HepG2 (cell line): ENCODE data around the gene SUV39H2. TPM values are rescaled to one million over a fixed set of nuclear protein-coding genes. Genes with fewer than 3 reads are reported as not detected.

Experiments used
- ATAC-seq: fragments of 200-7000 bp; cut with Tn5 transposase; 3 replicates; pipeline ENCODE4 v1.9.1; 2020; ENCODE audit warnings: mild to moderate bottlenecking, moderate library complexity
- BruUV-seq: library from RNA; stranded (reverse); fragments of 400-500 nt; replicated peaks from 2 replicates; lab custom pipeline; 2021; lab: Mats Ljungman, UMichigan
- CTCF ChIA-PET: fragments of 300-600 bp; formaldehyde crosslinking; extraction: SDS; loops from one replicate; lab custom pipeline; 2021; ENCODE audit warnings: low total read pairs, inconsistent platforms, low intra/inter-chr PET ratio; lab: Yijun Ruan, JAX
- POLR2A ChIA-PET: fragments of 350-600 bp; sonication (Branson Sonifier 250); formaldehyde crosslinking; loops from one replicate; lab custom pipeline; 2020; ENCODE audit warnings: antibody characterized with exemption, inconsistent platforms; lab: Yijun Ruan, JAX
- DNase-seq: peaks from one replicate; pipeline ENCODE4 v3.0.0-alpha.2; 2015; ENCODE audit warnings: low spot score
- FAIRE-seq: peaks from 3 replicates; lab custom pipeline; 2011; peaks lifted over from hg19 to GRCh38; lab: Jason Lieb, UNC
- H2AFZ ChIP-seq: one replicate; pipeline ENCODE4 v1.6.1; 2011; ENCODE audit warnings: low read length, inconsistent platforms
- H3K27ac ChIP-seq: fragments of 300-600 bp; 3 replicates; pipeline ENCODE4 v1.8.0; 2011; ENCODE audit warnings: mixed run types, mild to moderate bottlenecking, mixed read lengths, low read length, inconsistent platforms; ENCODE audit not compliant: insufficient read depth; ENCODE audit errors: extremely low read length
- H3K27me3 ChIP-seq, 2 experiments: fragments of 200-600 bp in 1 of 2; 2 replicates in 1 of 2; 3 replicates in 1 of 2; pipeline versions ENCODE4 v1.6.0 to v1.8.0; 2011; ENCODE audit warnings: low read length in 2 of 2, mild to moderate bottlenecking in 2 of 2, moderate library complexity in 2 of 2, inconsistent platforms in 1 of 2; ENCODE audit not compliant: insufficient read depth in 2 of 2, control insufficient read depth in 1 of 2
- H3K36me3 ChIP-seq, 2 experiments: fragments of 200-600 bp in 1 of 2; replicated peaks in 1 of 2; 2 replicates in 1 of 2; 3 replicates in 1 of 2; pipeline versions ENCODE4 v1.5.1 to v1.8.0; 2011; ENCODE audit warnings: low read length in 2 of 2, inconsistent platforms in 1 of 2; ENCODE audit not compliant: insufficient read depth in 2 of 2, control insufficient read depth in 1 of 2
- H3K4me1 ChIP-seq: 2 replicates; pipeline ENCODE4 v1.5.1; 2012; ENCODE audit warnings: low read length, inconsistent platforms; ENCODE audit not compliant: insufficient read depth
- H3K4me2 ChIP-seq: 2 replicates; pipeline ENCODE4 v1.6.0; 2011; ENCODE audit warnings: low read depth, low read length, inconsistent platforms
- H3K4me3 ChIP-seq, 3 experiments: fragments of 200-600 bp in 1 of 3; sonication (generic), shearing (Covaris generic) in 1 of 3; replicated peaks in 1 of 3; 2 replicates each; pipeline ENCODE4 v1.5.1; 2011 to 2016; ENCODE audit warnings: low read length in 3 of 3, inconsistent platforms in 2 of 3, low read depth in 2 of 3, mild to moderate bottlenecking in 2 of 3, control low read depth in 1 of 3, mixed read lengths in 1 of 3; ENCODE audit not compliant: insufficient read depth in 1 of 3
- H3K79me2 ChIP-seq: one replicate; pipeline ENCODE4 v1.6.1; 2011; ENCODE audit warnings: low read length, inconsistent platforms; ENCODE audit not compliant: insufficient read depth
- H3K9ac ChIP-seq: 2 replicates; pipeline ENCODE4 v1.6.0; 2011; ENCODE audit warnings: mild to moderate bottlenecking, low read depth, low read length, inconsistent platforms; ENCODE audit not compliant: insufficient read depth
- H3K9me3 ChIP-seq: 2 replicates; pipeline ENCODE4 v1.5.1; 2012; ENCODE audit warnings: mild to moderate bottlenecking, low read length
- H4K20me1 ChIP-seq: 2 replicates; pipeline ENCODE4 v1.6.0; 2011; ENCODE audit warnings: inconsistent platforms, mild to moderate bottlenecking, low read length, moderate library complexity; ENCODE audit not compliant: insufficient read depth
- CCAR2 ChIP-seq: fragments of 200-400 bp; formaldehyde crosslinking; optimal IDR thresholded peaks from 2 replicates; pipeline ENCODE3; 2018; ENCODE audit warnings: low read depth, mild to moderate bottlenecking, low read length, moderate library complexity
- FOSL2 ChIP-seq: sonication (generic); formaldehyde crosslinking; IDR thresholded peaks from 2 replicates; pipeline ENCODE4 v1.4.0; 2020; ENCODE audit warnings: missing genetic modification reagents
- KAT7 ChIP-seq: IDR thresholded peaks from 2 replicates; pipeline ENCODE4 v1.6.1; 2018; ENCODE audit warnings: borderline replicate concordance, missing compliant biosample characterization
- TCF7 ChIP-seq: sonication (generic); IDR thresholded peaks from 2 replicates; pipeline ENCODE4 v1.6.1; 2016; ENCODE audit warnings: antibody characterized with exemption, low read depth
- WIZ ChIP-seq: sonication (generic); formaldehyde crosslinking; IDR thresholded peaks from 2 replicates; pipeline ENCODE4 v1.5.1; 2020; ENCODE audit warnings: mild to moderate bottlenecking, missing genetic modification reagents
- ZFAT ChIP-seq: sonication (generic); formaldehyde crosslinking; conservative IDR thresholded peaks from 2 replicates; pipeline ENCODE4 v1.8.1; 2023; ENCODE audit warnings: missing genetic modification reagents, inconsistent platforms
- ZFX ChIP-seq: sonication (generic); formaldehyde crosslinking; IDR thresholded peaks from 2 replicates; pipeline ENCODE4 v1.4.0; 2020; ENCODE audit warnings: mild to moderate bottlenecking, low read depth, missing genetic modification reagents, moderate library complexity
- ZNF264 ChIP-seq: sonication (generic); formaldehyde crosslinking; IDR thresholded peaks from 2 replicates; pipeline ENCODE4 v1.4.0; 2020; ENCODE audit warnings: missing genetic modification reagents
- ZNF354B ChIP-seq: sonication (generic); formaldehyde crosslinking; IDR thresholded peaks from 2 replicates; pipeline ENCODE4 v1.8.0; 2022; ENCODE audit warnings: mild to moderate bottlenecking, missing genetic modification reagents
- ZNF562 ChIP-seq: sonication (generic); formaldehyde crosslinking; IDR thresholded peaks from 2 replicates; pipeline ENCODE4 v1.8.0; 2022; ENCODE audit warnings: missing genetic modification reagents, borderline replicate concordance
- ZNF614 ChIP-seq: IDR thresholded peaks from 2 replicates; pipeline ENCODE4 v1.6.1; 2018; ENCODE audit warnings: missing biosample characterization, missing genetic modification reagents, inconsistent platforms, borderline replicate concordance
- ZNF724P ChIP-seq: sonication (generic); formaldehyde crosslinking; IDR thresholded peaks from 2 replicates; pipeline ENCODE4 v1.8.0; 2022; ENCODE audit warnings: missing genetic modification reagents, borderline replicate concordance
- ZNF788 ChIP-seq: sonication (generic); formaldehyde crosslinking; IDR thresholded peaks from 2 replicates; pipeline ENCODE4 v1.5.0; 2020; ENCODE audit warnings: mild to moderate bottlenecking, missing genetic modification reagents, borderline replicate concordance
- WGBS: methylation state at CpG from one replicate; pipeline ENCODE4 v1.1.6; 2017; ENCODE audit warnings: low lambda C conversion rate; 5-methylcytosine and 5-hydroxymethylcytosine counted together
- in situ Hi-C: cut with HindIII; loops from 2 replicates; pipeline ENCODE4 v1.10.0; 2017; ENCODE audit warnings: low pct_unique_long_range_greater_than_20kb; ENCODE audit not compliant: extremely low pct_ligation_motif_present
- intact Hi-C: fragments of 100-400 bp; cut with micrococcal nuclease; formaldehyde crosslinking; loops from one replicate; pipeline ENCODE4 v1.10.0; 2022; ENCODE audit not compliant: unreplicated experiment
- polyA plus RNA-seq, 8 experiments: library from polyadenylated mRNA; depleted of rRNA in 3 of 8; stranded (reverse) in 7 of 8; unstranded in 1 of 8; fragments of >200 nt; fragmentation: Illumina TruSeq in 4 of 8; extraction: Trizol in 4 of 8; gene quantifications; 2 replicates each; pipeline versions ENCODE4 v1.2.1 to v1.2.3, GENCODE V29; 2011 to 2016; ENCODE audit warnings: low read depth in 4 of 8, missing spikeins in 1 of 8, mixed read lengths in 1 of 8; ENCODE audit not compliant: insufficient read depth in 1 of 8
- total RNA-seq, 5 experiments: library from RNA; depleted of rRNA; stranded (reverse); fragments of >200 nt; fragmentation: Illumina TruSeq; extraction: Trizol; gene quantifications; 2 replicates each; pipeline ENCODE4 v1.2.3, GENCODE V29; 2016; ENCODE audit warnings: low read depth in 1 of 5
- TF ChIP-seq, protein P1 (sequence below): sonication (generic); formaldehyde crosslinking; IDR thresholded peaks from 2 replicates; pipeline ENCODE4 v1.4.0; 2020; ENCODE audit warnings: low read depth, missing genetic modification reagents
- TF ChIP-seq, protein P2 (sequence below): sonication (generic); formaldehyde crosslinking; IDR thresholded peaks from 2 replicates; pipeline ENCODE4 v1.4.0; 2020; ENCODE audit warnings: missing genetic modification reagents, borderline replicate concordance

SUV39H2 gene
- total and polyA plus RNA-seq, 2 of the 13 experiments (the other 11 are each of a cell fraction or from before 2014, with no cell fraction given), result 9.0 to 44.3 TPM

DNA sequence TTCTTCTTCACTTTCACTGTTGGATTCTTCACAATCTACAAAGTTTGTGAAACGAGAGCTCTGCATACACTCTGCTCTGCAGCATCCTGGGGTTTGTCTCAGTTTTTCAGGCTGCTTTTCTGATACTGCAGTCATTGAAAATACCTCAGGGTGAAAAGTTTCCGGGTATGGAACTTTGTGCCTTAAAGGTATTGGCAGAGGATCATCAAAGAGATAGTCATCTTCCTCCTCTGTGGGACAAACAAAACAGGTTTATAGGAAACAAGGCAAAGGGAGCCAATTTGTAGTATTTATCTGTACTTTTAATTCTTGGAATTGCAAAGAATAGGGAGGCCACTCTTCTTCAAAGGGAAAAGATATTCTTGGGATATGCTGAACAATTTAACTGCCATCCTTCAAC, 30.4 kb downstream of the SUV39H2 start:
- ChIA-PET POLR2A (no interaction called here), CTCF (no interaction called here)
- H4K20me1 ChIP-seq, result no peaks in the 10 kb centered on the region
- H3K4me2 ChIP-seq, result no peak overlapping the region
- DNase-seq (no peak), FAIRE-seq (no peak), ATAC-seq (no peak)
- no peaks in the 10 kb centered on the region for H3K9me3 ChIP-seq
- no peak overlapping the region for H2AFZ ChIP-seq
- no peak for TF ChIP-seq ZFAT (CRISPR knock-in tag)
- no peak for TF ChIP-seq ZFX (CRISPR knock-in tag)
- no peaks in the 10 kb centered on the region for H3K27me3 ChIP-seq
- WGBS, result 79% methylated on average over 2 of the region's 2 CpGs
- H3K79me2 ChIP-seq, result no peaks in the 10 kb centered on the region
- in situ Hi-C loops, result no loop called here
- no TSS peak for BruUV-seq
- no peak overlapping the region for H3K4me3 ChIP-seq
- no peak overlapping the region for H3K27ac ChIP-seq
- peaks cover 6 to 48% of the 10 kb centered on the region in 2 experiments; a peak in 4 of 5 replicates for H3K36me3 ChIP-seq
- H3K9ac ChIP-seq, result no peak overlapping the region
- H3K4me1 ChIP-seq, result no peaks in the 10 kb centered on the region
- intact Hi-C loops, result no loop called here

DNA sequence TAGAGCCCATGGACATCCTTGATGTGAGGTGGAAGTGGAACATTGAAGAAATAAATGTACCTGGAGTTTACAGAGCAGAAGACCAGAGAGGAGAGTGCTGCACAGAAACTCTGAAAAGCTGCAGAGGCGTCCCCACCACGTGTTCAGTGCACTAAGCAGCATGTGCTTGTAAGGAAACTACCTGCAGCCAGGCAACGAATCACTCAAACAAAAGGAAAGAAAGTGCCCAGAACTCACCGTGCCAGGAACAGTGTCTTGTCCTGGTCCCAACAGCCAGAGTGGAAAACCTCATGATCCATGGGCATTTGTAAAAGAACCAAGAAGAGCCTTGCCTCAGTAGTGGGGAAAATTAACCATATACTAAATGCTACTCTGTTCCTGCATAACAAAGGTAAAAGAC, 32.3 kb downstream of the SUV39H2 start:
- H3K36me3 ChIP-seq, result peaks cover 4 to 47% of the 10 kb centered on the region in 2 experiments; a peak in 4 of 5 replicates
- TF ChIP-seq, protein P1, sequence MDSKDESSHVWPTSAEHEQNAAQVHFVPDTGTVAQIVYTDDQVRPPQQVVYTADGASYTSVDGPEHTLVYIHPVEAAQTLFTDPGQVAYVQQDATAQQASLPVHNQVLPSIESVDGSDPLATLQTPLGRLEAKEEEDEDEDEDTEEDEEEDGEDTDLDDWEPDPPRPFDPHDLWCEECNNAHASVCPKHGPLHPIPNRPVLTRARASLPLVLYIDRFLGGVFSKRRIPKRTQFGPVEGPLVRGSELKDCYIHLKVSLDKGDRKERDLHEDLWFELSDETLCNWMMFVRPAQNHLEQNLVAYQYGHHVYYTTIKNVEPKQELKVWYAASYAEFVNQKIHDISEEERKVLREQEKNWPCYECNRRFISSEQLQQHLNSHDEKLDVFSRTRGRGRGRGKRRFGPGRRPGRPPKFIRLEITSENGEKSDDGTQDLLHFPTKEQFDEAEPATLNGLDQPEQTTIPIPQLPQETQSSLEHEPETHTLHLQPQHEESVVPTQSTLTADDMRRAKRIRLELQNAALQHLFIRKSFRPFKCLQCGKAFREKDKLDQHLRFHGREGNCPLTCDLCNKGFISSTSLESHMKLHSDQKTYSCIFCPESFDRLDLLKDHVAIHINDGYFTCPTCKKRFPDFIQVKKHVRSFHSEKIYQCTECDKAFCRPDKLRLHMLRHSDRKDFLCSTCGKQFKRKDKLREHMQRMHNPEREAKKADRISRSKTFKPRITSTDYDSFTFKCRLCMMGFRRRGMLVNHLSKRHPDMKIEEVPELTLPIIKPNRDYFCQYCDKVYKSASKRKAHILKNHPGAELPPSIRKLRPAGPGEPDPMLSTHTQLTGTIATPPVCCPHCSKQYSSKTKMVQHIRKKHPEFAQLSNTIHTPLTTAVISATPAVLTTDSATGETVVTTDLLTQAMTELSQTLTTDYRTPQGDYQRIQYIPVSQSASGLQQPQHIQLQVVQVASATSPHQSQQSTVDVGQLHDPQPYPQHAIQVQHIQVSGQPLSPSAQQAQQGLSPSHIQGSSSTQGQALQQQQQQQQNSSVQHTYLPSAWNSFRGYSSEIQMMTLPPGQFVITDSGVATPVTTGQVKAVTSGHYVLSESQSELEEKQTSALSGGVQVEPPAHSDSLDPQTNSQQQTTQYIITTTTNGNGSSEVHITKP (CRISPR knock-in tag), result no peak
- TF ChIP-seq ZNF354B, result no peak
- no peak for TF ChIP-seq WIZ (CRISPR knock-in tag)
- no peak for TF ChIP-seq ZNF264 (CRISPR knock-in tag)
- no peak for TF ChIP-seq TCF7
- TF ChIP-seq, protein P2, sequence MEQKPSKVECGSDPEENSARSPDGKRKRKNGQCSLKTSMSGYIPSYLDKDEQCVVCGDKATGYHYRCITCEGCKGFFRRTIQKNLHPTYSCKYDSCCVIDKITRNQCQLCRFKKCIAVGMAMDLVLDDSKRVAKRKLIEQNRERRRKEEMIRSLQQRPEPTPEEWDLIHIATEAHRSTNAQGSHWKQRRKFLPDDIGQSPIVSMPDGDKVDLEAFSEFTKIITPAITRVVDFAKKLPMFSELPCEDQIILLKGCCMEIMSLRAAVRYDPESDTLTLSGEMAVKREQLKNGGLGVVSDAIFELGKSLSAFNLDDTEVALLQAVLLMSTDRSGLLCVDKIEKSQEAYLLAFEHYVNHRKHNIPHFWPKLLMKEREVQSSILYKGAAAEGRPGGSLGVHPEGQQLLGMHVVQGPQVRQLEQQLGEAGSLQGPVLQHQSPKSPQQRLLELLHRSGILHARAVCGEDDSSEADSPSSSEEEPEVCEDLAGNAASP, result no peak
- TF ChIP-seq KAT7, result no peak
- no peak for TF ChIP-seq FOSL2
- no peak for TF ChIP-seq ZNF614 (CRISPR knock-in tag)
- no peak for TF ChIP-seq CCAR2
- TF ChIP-seq ZNF788 (CRISPR knock-in tag), result no peak
- TF ChIP-seq ZNF562 (CRISPR knock-in tag), result no peak
- no peak for TF ChIP-seq ZNF724P (CRISPR knock-in tag)

More for the DNA sequence above, 32.3 kb downstream of the SUV39H2 start:
- intact Hi-C loops, result no loop called here
- no peaks in the 10 kb centered on the region for H3K27me3 ChIP-seq
- no peak for ATAC-seq
- no peak for DNase-seq
- ChIA-PET CTCF (no interaction called here), POLR2A (no interaction called here)
- H3K9me3 ChIP-seq, result no peaks in the 10 kb centered on the region; the same call in 1 of the 2 replicates
- H4K20me1 ChIP-seq, result no peaks in the 10 kb centered on the region
- no peak overlapping the region for H2AFZ ChIP-seq
- H3K4me1 ChIP-seq, result no peaks in the 10 kb centered on the region
- H3K27ac ChIP-seq, result no peak overlapping the region
- FAIRE-seq, result no peak
- 95% methylated on average over 4 of the region's 4 CpGs for WGBS
- in situ Hi-C loops, result no loop called here
- no TSS peak for BruUV-seq
- H3K4me3 ChIP-seq, result no peak overlapping the region
- H3K9ac ChIP-seq, result no peak overlapping the region
- H3K4me2 ChIP-seq, result no peak overlapping the region
- H3K79me2 ChIP-seq, result no peaks in the 10 kb centered on the region
